ENCODE measurements around the gene MGMT.

The MGMT gene

DNA sequence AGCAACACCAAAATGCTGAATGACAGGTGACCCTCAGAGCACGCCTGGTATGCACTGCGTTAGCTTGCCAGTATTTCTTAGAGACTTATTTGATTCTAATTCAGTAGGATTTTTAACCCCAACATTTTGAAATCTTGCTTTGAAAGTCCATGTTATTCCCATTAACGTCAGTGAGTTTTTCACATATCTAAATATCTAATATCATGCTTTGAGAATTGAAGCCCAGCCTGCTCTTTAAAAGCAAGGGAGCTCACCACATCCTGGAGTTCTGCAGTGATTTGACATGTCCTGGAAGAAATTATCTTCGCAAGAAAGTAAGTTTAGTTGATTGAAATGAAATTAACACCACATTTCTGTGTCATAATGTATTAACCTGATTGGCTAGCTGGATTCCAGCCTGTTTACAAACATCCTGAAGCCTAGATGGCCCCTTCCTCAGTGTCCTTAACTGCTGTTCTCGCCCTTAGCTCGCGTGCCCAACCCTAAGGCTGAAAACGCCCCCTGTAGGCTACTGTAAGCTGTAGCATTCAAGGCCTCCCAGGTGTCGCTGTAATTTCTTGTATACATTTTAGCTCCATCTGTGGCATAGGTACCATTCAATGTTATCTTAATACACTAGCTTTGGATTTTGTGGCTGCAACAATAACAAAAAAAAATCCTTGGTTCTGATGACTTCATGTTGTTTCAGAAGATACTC is 191.5 kb downstream of the MGMT start:
- no peak for DNase-seq

DNA sequence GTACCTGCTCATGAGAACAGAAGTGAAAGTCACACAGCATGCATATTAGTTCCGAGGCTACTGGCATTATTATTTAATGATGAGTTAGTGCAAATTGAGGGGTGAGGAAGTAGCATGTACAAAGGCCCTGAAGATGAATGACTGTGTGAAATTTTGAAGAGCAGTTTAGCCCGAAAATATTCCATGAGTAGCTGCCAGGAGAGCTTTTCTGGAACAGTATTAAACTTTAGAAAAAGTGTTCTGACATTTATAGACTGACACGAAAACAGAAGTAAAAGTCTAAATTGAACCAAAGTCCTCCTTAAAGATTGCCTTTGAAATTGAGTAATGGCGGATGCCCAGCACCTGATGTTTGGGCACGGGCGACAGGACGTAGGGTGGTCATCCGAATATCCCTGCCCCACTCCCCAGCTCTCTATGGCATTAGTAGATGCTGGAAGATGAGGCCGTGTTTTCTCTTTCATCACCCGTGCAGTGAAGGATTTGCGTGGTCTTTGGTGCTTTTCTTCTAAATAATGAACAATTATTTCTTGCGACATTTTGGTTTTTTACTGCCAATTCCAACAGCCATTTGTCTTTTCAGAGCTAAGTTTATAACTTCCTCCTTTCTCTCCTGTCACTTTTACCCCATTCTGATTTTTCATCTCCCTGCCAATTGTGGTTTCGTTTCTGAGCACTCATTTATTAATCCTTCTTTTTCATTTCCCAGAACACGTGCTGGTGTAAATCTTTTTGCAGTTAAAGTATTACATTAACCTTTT is 192.6 kb downstream of the MGMT start:
- DNase-seq, result peak; percentile 4 to 11

DNA sequence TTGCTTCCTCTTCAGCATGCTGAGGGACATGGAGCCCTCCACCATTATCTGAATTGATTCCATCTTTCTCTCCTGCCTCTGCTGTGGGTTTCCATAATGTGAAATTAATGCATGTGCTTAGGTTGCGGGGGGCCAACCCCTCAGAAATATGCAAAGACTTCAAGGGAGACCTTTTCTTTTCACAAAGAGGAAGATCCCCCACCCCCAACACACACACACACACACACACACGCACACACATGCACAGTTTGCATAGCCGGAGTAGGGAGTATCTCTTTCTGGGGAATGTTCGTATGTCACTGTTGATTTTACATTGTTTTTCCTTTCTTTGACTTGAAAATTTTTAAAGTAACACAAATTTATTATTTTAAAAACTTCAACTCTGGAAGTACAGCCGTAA is 193.5 kb downstream of the MGMT start:
- no peak for DNase-seq

DNA sequence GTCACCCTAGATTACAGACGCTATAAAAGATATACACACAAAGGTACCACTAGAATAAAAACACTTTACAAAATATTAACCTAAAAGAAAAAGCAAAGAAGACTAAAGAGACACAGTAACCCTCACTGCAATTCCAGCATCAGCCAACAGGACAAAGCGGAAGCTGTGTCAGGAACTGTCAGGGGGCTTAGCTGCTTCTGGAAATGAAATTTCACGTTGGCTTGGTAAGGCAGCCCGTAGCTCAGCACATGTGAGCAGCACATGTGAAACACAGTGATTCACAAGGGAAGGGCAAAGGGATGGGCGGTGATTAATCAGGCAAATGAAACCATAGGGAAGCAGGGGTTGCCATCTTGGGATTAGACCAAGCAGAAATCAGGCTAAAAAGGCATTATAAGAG is 195.4 kb downstream of the MGMT start:
- DNase-seq, result no peak

DNA sequence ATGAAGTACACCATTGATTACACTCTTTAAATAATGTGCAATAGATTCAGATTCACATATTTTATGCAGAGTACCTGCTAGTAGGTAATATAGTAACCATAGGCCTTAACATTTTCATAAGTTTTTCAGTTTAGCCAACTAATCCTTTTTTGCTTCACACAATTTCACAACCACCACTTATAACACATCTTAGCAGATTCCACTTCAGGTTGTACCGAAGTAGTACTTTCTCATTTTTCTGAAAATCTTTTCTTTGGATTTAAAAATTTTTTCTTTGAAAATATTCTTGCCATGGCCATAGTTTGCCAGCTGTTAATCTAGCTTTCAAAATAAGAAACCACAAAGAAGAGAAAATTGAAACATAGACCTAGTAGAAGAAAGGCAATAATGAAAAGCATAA is 203.1 kb downstream of the MGMT start:
- no peak for DNase-seq

DNA sequence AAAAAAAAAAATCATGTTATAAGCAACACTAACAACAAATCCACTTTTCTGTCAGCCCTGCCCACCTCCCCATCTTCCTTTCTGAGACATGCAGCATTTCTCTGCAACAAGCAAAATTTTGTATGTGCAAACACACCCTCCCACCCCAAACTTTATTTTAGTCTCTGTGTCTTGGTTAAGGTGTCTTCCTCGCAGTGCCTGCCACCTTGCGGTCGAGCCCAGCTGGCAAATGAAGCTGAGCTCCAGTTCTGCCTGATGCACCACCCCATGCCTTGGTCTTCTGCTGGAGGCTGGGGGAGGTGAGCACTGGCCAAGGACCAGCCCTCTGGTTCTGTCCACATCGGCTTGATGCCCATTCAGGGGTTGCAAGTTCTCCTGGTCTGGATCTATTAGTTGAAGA is 206.3 kb downstream of the MGMT start:
- no peak for DNase-seq

DNA sequence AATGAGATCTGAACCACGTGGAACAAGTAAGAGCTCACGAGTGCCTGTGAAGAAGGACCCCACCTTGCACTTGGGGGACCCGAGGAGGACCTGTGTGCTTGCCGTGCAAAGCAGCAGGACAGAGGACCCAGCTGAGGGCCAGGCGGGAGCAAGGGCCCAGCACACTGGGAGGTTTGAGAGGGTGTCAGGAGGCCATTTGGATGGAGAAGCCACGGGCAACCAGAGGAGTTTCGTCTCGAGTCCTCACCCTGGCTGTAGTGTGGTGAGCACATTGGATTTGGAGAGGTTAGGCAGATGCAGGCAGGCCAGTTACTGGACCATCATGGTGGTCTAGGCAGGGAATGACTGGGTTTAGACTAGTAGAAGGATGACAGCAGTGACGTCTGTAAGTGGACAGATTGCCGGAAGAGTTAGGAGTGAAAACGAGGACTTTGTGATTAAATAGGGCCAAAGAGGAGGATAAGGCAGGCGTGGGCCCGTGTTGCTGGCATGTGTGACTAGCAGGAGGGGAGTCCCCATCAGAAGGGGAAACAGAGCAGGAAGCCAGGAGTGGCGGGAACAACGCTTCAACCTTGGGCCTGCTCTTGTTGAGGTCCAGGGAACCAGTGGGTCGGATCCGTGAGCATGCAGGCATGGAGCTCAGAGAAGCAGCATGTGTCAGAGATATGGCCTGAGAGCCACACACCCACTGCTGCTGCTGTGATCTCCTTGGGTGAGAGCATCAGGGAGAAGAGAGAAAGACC is 208.2 kb downstream of the MGMT start:
- DNase-seq, result no peak

DNA sequence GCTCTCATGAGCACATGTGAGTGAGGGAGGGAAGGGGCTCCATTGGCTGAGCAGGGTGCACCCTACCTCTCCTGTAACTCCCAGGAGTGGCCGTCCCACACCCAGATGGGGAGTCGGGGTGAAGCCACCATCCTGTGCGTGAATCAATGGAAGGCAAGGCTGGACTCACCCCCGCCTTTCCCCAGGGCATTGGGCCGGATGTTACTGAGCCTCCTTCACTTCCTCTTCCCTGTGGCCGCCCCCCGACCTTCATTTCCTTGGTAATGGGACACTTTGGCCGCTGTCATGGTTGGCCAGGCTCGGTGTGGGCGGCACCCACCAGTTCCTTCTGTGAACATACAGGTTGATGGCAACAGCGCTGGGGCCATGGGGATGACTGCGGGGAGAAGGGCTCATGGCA is 209.0 kb downstream of the MGMT start:
- no peak for DNase-seq

DNA sequence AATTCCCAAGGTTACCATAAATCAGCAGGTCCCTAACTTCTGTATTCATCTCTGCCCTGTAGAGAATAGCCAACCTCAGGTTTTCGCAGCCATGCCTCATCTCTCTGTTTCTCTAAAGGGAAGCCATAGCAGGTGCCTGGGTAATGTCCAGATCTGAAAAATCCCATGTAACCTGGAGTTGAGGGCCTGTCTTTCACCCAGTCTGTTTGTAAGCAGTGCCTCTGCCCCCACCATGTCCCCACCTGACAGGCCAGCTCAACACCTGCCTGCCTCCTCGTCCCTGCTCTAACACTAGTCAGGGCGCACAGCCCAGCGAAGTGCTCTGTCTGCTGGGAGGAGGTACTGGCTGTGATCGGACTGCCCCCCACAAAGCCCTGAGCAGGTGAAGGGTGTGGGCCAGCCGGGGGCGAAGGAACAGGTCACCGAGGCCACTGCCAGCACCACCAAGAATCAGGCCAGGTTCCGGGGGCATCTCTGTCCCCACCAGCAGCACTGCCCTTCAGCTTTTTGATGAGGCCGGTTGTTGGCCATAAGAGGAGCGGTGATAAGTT is 210.4 kb downstream of the MGMT start:
- no peak for DNase-seq

DNA sequence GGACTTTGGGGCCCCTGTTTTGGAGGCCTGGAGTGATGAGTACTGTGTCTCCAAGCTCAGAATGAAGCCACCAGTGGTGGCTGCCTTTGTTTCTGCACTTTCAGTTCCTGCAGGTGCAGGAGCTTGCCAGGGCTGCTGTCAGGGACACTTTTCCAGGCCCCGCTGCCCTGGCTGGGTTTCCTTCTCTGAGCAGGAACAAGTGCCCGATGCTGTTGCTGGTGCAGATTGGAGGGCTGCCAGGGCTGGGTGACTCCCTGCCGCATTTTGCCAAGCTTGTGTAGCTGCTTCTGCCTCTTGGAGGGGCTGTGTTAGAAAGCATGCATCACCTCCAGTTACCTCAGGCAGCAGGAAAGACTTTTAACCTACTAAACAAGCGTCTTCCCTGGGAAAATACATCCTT is 211.1 kb downstream of the MGMT start:
- no peak for DNase-seq

DNA sequence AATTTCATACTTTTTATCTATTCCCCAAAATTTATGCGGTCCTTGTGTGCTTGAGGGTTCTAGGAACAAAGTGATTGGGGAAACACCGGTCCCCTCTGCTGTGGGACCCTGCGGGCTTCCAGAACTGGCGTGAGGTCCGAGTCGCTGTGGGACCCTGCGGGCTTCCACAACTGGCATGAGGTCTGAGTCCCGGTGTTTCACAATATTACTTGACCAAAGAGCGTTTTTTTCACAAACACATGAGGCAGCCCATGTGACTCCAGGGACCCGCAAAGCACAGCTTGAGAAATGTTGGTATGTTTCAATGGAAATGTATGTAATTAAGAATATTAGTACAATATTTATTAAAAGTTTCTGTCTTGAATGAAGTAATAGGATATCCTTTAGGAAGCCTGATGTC is 212.2 kb downstream of the MGMT start:
- DNase-seq, result no peak

DNA sequence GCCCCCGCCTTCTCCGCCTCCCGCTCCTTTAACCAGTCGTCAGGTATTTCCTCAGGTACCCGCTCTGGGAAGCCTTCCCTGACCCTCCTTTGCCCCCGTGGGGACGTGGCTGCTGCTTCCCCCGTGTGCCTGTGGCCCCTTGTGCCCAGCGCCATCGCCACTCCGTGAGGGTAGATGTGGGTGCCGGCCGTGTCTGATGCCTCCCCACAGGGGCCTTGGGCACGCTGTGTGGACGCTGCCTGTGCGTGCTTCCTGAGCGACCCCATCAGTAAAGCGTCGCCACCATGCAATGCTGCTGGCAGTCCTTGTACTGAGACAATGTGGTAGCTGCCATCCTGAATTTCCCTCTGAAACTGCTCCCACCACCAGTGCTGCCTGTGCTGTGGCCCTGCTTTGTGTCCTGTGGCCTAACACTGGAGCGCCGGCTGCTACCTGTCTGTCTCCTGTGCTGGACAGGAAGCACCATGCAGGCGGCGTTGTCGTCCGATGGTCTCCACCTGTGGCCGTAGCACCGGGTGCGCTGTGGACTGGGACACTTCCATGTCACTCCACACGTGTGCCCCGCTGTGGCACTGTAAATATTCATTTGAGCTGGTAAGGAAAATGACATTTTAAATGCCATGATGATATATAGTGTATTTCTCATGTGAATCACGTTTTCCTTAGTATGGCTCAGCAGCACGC is 213.8 kb downstream of the MGMT start:
- no peak for DNase-seq

DNA sequence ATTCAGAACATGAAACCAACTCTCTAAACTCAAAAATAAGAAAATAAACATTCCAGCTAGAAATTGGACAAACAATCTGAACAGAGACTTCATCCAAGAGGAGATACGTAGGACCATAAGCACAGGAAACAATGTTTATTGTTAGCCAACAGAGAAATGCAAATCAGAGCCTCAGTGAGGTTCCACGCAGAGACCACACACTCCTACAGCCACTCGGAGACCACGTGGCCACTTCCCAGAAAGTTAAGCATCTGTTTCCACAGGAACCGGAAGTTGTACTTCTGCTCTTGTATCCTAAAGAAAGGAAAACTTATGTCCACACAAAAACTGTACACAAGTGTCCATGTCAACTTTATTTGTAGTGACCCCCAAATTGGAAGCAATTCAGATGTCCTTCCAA is 214.8 kb downstream of the MGMT start:
- DNase-seq, result no peak

DNA sequence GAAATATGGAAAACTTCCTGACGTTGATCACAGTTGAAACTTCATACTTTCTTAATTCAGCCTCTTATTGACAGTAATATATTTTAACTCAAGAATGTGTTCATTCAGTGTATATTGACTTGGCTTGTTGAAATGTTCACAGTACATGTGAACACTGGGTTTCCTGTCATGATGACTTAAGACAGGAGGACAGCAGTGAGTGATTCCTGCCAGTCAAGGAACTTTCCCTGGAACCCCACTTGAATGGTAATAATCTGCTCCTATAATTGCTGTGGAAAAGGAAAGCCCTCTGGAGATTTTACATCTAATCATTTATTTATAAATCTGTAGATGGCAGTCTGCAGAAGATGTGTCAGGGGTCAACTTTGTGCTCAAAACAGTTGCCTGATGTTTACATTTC is 216.5 kb downstream of the MGMT start:
- DNase-seq, result no peak

DNA sequence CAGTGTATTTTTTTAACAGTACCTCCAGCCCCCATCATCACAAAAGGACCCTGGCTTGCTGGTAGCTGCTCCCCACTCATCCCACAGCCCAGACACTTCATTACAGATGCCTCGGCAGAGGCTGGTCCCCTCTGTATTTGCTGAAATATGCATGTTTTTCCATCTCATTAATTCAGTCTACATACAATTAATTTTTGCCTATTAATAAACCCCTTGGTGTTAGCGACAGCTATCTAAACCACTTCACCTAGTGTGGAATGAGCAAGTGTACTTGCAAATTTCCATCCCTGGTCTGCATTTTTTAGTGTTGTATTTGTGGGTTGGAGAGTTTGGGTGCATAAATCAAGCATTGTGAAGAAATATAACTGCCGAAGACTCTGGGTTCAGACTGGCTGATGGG is 216.9 kb downstream of the MGMT start:
- DNase-seq, result no peak

DNA sequence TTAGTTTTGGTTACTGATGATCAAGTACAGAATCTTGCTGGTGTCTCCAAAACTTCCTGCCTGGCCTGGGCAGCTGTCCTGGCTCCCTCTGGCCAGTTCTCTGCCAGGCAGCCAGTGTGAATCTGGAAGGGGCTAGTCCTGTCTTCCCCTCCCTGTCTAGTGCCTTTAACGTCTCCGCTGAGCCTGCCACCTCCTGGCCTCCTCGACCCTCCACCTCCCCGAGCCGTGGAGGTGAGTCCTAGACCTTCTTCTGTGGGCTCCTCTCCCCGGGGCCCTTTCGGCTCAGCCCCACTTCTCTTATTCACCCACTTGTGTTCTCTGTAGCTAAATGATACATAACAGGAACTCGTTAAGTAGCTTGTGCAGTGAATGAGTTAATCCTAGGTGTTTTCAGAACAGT is 218.2 kb downstream of the MGMT start:
- DNase-seq, result no peak

DNA sequence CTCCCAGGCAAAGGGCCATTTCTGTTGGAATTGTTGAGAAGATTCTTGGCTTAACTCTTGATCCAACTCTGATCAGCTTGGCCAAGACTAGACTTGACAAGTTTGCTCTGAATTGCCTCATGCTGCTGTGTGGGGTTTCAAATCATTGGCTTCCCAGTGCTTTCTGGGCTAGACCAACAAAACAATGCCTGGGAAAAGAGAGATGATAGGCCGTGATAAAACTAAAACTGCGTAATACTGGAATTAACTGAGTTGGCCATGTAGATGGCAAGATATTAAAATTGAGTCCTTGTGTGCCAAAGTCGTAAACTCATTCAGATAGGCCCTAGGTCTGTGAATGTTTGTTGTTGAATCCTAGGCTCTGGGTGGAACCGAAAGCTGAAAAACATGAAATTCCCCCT is 222.6 kb downstream of the MGMT start:
- no peak for DNase-seq

DNA sequence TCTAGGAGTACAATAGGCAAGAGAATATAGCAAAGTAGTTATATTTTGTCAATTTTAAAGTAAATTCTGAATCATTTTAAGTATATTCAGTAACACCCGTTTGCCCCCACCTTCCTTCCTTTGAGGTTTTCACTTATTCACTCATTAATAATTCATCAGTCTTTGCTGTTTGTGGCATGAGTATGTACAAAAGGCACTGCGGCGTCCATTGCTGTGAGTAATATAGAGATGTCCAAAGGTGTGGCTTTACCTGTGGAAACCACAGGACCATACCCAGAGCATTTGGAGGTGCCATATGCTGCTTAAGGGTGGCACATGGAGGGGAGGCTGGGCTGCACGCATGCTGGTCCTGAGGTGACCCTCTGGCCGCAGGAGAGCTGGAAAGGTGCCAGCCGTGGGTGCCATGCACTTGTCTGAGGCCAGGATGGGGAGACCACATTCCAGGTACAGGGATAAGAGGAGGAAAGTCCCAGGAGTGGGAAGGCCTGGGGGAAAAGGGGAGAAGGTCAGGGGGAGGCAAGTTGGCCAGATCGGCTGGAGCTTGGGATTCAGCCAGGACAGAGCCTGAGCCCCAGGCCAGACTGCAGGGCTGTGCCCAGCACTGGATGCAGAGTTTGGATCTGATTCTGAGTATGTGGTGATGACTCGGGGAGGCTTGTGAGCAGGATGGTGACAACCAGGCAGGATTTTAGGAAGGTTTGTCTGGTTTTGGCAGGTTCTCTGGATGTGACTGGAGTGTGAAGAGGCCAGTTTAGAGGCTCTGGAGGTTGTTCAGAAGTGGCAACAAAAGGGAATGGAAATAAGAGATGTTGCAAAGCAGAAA is 223.4 kb downstream of the MGMT start:
- DNase-seq, result no peak

DNA sequence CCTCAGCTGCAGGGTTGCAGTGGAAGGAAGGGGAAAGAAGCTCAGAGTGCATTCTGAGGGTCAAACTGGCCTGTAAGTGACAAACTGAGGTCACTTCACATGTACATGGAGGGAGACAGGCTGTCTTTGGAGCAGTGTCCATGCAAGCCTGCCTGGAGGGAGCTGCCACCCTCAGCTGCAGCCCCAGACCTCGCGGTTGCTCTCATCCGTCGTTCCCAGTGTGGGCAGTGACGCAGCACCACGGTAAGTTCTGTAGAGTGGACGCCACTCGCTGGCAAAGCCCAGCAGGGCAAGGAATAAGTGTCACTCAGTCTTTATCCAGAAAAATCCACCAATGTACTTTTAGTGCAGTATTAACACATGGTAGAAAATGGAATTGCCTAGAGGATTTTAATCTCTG is 225.7 kb downstream of the MGMT start:
- DNase-seq, result no peak

DNA sequence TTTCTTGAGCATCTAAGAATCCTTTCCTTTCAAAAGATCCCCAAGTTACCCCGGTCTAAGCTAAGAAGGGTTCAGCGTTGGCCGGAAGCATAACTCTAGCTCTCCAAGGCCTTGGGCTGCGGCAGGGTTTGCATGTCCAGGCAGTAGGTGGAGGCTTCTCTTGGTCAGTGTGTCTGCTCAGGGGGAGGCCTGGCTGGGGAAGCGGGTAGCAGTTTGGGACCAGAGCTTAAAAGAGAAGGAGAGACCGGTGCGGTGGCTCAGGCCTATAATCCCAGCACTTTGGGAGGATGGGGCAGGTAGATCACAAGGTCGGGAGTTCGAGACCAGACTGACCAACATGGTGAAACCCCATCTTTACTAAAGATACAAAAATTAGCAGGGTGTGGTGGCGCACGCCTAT is 226.3 kb downstream of the MGMT start:
- no peak for DNase-seq

DNA sequence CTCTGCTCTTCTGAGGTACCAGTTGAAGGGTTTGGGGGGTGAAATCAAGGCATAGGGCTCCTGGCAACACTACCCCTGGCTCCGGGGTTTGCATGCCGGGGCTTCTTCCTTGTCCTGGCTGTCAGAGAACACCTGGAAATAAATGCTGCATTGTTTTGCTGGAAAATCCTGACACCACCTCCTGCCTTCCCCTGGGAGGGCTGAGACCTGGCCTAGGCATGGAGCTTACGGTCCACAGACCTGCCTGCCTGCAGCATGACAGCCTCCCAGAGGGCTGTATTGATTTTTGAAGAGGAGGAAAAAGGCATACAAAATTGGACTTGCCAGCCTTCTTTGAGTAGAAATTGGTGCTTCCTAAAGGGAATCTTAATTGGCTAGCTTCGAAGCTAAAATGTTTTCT is 227.1 kb downstream of the MGMT start:
- no peak for DNase-seq

DNA sequence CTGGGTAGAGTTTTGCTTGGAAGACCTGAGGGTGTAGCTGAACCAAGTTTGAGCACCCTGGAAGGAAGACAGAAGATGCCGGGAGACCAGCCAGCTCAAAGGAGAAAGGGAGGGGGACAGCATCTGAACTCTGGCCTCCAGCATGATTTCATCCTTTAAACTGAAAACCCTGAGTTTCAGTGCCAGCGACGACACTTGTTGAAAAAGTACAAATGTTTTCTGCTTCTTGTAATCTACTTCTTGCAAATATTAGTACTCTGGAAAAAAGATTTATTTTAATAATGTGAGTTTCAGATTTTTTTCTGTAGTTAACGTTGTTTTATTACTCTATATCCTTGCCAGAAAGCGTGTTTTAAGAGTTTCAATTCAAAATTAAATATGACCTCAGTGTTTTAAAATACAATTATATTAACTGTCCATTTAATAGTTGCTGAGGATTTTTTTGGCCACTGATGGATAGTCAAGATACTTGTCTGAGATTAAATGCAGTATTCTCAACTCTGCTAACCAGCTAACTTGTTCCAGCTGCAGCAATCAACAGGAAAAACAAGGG is 227.7 kb downstream of the MGMT start:
- DNase-seq, result no peak

Measured in inflammatory macrophage treated with lipopolysaccharide for 1 hour (primary cell).